ENCODE data around the gene CRIP2.

The CRIP2 gene

DNA sequence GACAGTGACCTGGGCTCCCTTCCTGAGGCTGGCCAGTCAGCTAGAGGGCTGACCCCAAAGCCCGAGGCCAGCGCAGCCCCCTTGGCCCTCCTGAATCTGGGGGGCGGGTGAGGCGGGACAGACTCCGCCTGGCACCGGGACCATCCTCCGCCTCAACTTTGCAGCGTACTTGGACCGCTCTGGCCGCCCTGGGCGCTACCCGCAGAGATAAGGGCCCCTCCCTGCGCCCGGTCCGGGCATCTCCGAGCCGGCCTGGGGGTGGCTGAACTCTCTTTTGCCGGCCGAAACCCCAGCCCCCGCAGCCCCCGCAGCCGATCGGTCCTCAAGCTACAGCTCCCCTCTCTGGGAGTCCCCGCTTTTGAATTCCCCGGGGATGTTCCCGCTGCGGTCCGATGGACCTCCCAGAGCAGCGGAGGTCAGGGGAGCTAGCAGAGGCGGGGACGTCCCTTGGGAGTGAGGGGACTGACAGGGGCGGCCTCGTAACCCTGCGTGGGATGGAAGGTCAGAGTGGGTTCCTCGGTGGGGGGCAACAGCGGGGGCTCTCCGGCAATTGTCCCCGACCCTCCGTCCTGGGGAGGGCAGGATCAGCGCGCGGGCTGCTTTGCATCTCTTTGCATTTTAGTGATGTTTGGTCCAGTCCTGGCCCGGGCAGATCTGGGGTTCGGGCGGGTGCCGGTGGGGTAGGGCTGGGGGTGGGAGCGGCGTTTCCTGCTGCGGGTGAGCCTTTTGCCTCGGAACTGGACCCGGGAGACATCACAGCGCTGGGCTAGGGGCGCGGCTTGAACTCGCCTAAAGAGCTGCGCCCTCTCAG, 11.7 kb downstream of the CRIP2 start, which contains the start of gene CRIP1:
Gene CRIP1, plus strand, starts transcription at position 724 of the 811 bp plus-strand sequence. CDS start 374 bp downstream, outside the sequence.
- no peak for DNase-seq (ENCODE audit: low spot score in 2 of 2)
- H3K36me3 Mint-ChIP-seq (ENCODE audit: insufficient read depth): peaks cover 72% of the 10 kb centered on the region
- no peaks in the 10 kb centered on the region for H3K9me3 Mint-ChIP-seq
- peaks cover 47% of the 10 kb centered on the region for H3K4me1 Mint-ChIP-seq
- H3K4me3 Mint-ChIP-seq: peak within 1 kb of the TSS; percentile 92
- no peaks in the 10 kb centered on the region for H3K27me3 Mint-ChIP-seq
- H3K27ac Mint-ChIP-seq (ENCODE audit: low read depth): peak within 1 kb of the TSS; percentile 95
- no peak for ATAC-seq (replicated peaks; ENCODE audit: extremely low read depth, poor library complexity, severe bottlenecking)

GRCh38 chr14:105486974-105487448, 12.4 kb downstream of the CRIP2 start:
- no peak for ATAC-seq (replicated peaks; ENCODE audit: extremely low read depth, poor library complexity, severe bottlenecking)
- peaks cover 69% of the 10 kb centered on the region for H3K36me3 Mint-ChIP-seq (ENCODE audit: insufficient read depth)
- no peaks in the 10 kb centered on the region for H3K9me3 Mint-ChIP-seq
- peak overlapping the region; percentile 92 for H3K4me3 Mint-ChIP-seq
- peaks cover 48% of the 10 kb centered on the region for H3K4me1 Mint-ChIP-seq
- peak overlapping the region; percentile 95 for H3K27ac Mint-ChIP-seq (ENCODE audit: low read depth)
- no peaks in the 10 kb centered on the region for H3K27me3 Mint-ChIP-seq
- DNase-seq (ENCODE audit: low spot score in 2 of 2): peak; percentile 53 to 62

DNA sequence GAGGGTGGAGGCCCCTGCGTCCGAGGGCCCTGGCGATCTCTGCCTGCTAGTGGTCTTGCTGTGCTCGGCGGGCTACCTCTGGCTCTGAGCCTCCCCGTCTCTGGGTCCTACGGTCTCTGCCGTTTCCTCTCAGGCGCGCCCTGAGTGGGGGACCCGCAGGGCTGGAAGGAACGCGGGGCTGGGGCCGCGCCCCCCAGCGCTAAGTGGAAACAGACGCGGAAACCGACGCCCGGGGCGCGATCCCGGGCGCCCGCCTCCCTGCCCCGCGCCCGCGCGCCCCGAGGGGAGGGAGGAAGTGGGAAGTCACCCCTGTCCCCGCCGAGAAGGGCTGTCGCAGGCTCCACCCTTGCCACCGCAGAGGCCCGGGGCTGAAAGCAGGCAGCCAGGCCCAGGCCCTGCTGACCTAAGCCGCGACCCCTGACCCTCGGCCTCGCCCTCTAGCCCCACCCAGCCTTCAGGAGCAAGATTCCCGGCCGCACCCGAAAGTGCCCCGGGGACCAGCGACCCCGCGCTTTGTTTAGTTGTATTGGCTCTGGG, 12.9 kb downstream of the CRIP2 start:
- peak; percentile 4 for ATAC-seq (replicated peaks; ENCODE audit: extremely low read depth, poor library complexity, severe bottlenecking)
- H3K27me3 Mint-ChIP-seq: no peaks in the 10 kb centered on the region
- H3K4me1 Mint-ChIP-seq: peaks cover 44% of the 10 kb centered on the region
- H3K4me3 Mint-ChIP-seq: peak overlapping the region; percentile 92
- peaks cover 65% of the 10 kb centered on the region for H3K36me3 Mint-ChIP-seq (ENCODE audit: insufficient read depth)
- H3K9me3 Mint-ChIP-seq: no peaks in the 10 kb centered on the region
- DNase-seq (ENCODE audit: low spot score in 2 of 2): peak; percentile 66 to 82
- peak overlapping the region; percentile 95 for H3K27ac Mint-ChIP-seq (ENCODE audit: low read depth)

DNA sequence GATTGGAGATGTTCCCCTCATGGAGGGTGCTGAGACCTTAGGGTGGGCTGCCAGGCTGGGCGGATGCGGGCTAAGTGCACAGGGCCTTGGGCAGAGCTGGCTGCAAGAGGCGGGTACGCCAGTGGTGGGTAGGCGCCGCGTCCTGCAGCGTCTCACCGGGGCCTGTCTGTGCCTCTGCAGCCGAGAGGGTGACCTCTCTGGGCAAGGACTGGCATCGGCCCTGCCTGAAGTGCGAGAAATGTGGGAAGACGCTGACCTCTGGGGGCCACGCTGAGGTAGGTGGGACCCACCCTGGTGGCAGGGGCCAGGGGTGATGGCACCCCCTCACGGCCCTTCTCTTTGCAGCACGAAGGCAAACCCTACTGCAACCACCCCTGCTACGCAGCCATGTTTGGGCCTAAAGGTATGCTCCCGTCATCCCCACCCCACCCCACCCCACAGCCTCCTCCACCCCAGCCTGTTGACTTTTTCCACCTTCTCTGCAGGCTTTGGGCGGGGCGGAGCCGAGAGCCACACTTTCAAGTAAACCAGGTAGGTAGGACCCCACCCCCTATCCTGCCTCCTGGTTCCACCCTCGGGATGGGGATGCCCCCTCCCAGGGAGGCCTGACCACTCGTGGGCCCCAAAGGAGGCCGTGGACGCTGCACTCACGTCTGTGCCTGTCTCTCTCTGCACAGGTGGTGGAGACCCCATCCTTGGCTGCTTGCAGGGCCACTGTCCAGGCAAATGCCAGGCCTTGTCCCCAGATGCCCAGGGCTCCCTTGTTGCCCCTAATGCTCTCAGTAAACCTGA, 13.6 kb downstream of the CRIP2 start:
- H3K4me3 Mint-ChIP-seq: peak overlapping the region; percentile 92
- H3K4me1 Mint-ChIP-seq: peaks cover 41% of the 10 kb centered on the region
- peak; percentile 44 to 49 for DNase-seq (ENCODE audit: low spot score in 2 of 2)
- H3K9me3 Mint-ChIP-seq: no peaks in the 10 kb centered on the region
- H3K27me3 Mint-ChIP-seq: no peaks in the 10 kb centered on the region
- peaks cover 65% of the 10 kb centered on the region for H3K36me3 Mint-ChIP-seq (ENCODE audit: insufficient read depth)
- ATAC-seq (replicated peaks; ENCODE audit: extremely low read depth, poor library complexity, severe bottlenecking): no peak
- H3K27ac Mint-ChIP-seq (ENCODE audit: low read depth): peak overlapping the region; percentile 95

GRCh38 chr14:105488781-105489541, 14.3 kb downstream of the CRIP2 start:
- DNase-seq (ENCODE audit: low spot score in 2 of 2): no peak
- Mint-ChIP-seq H3K27ac (ENCODE audit: low read depth) (peak overlapping the region; percentile 95), H3K4me1 (peaks cover 41% of the 10 kb centered on the region), H3K36me3 (ENCODE audit: insufficient read depth) (peaks cover 71% of the 10 kb centered on the region), H3K9me3 (no peaks in the 10 kb centered on the region), H3K4me3 (peak overlapping the region; percentile 92), H3K27me3 (no peaks in the 10 kb centered on the region)
- ATAC-seq (replicated peaks; ENCODE audit: extremely low read depth, poor library complexity, severe bottlenecking): no peak

GRCh38 chr14:105489542-105490266, 15.1 kb downstream of the CRIP2 start:
- peaks cover 68% of the 10 kb centered on the region for H3K36me3 Mint-ChIP-seq (ENCODE audit: insufficient read depth)
- H3K4me1 Mint-ChIP-seq: peaks cover 33% of the 10 kb centered on the region
- DNase-seq (ENCODE audit: low spot score in 2 of 2): peak; percentile 86 to 89
- H3K27ac Mint-ChIP-seq (ENCODE audit: low read depth): peak overlapping the region; percentile 95
- H3K9me3 Mint-ChIP-seq: no peaks in the 10 kb centered on the region
- peak; percentile 10 for ATAC-seq (replicated peaks; ENCODE audit: extremely low read depth, poor library complexity, severe bottlenecking)
- peak overlapping the region; percentile 92 for H3K4me3 Mint-ChIP-seq
- no peaks in the 10 kb centered on the region for H3K27me3 Mint-ChIP-seq

GRCh38 chr14:105490267-105490571, 15.6 kb downstream of the CRIP2 start:
- Mint-ChIP-seq H3K4me1 (peaks cover 30% of the 10 kb centered on the region), H3K4me3 (peak overlapping the region; percentile 92), H3K9me3 (no peaks in the 10 kb centered on the region), H3K27me3 (no peaks in the 10 kb centered on the region), H3K36me3 (ENCODE audit: insufficient read depth) (peaks cover 67% of the 10 kb centered on the region), H3K27ac (ENCODE audit: low read depth) (peak overlapping the region; percentile 95)
- DNase-seq (ENCODE audit: low spot score in 2 of 2): no peak
- ATAC-seq (replicated peaks; ENCODE audit: extremely low read depth, poor library complexity, severe bottlenecking): peak; percentile 0

GRCh38 chr14:105490572-105491365, 16.1 kb downstream of the CRIP2 start, which contains the start of gene TEDC1:
TEDC1 (plus strand) TSS chr14:105491246; CDS start chr14:105491376, 130 bp downstream.
- DNase-seq (ENCODE audit: low spot score in 2 of 2): peak; percentile 96 to 99
- no peaks in the 10 kb centered on the region for H3K27me3 Mint-ChIP-seq
- H3K4me1 Mint-ChIP-seq: peaks cover 25% of the 10 kb centered on the region
- H3K4me3 Mint-ChIP-seq: peak within 1 kb of the TSS; percentile 92
- H3K36me3 Mint-ChIP-seq (ENCODE audit: insufficient read depth): peaks cover 62% of the 10 kb centered on the region
- H3K9me3 Mint-ChIP-seq: no peaks in the 10 kb centered on the region
- ATAC-seq (replicated peaks; ENCODE audit: extremely low read depth, poor library complexity, severe bottlenecking): peak; percentile 66
- H3K27ac Mint-ChIP-seq (ENCODE audit: low read depth): peak within 1 kb of the TSS; percentile 95

- DNase-seq (ENCODE audit: low spot score in 2 of 2): peak; percentile 82 to 83
Observed at GRCh38 chr14:105491366-105491973, 16.8 kb downstream of the CRIP2 start.

DNA sequence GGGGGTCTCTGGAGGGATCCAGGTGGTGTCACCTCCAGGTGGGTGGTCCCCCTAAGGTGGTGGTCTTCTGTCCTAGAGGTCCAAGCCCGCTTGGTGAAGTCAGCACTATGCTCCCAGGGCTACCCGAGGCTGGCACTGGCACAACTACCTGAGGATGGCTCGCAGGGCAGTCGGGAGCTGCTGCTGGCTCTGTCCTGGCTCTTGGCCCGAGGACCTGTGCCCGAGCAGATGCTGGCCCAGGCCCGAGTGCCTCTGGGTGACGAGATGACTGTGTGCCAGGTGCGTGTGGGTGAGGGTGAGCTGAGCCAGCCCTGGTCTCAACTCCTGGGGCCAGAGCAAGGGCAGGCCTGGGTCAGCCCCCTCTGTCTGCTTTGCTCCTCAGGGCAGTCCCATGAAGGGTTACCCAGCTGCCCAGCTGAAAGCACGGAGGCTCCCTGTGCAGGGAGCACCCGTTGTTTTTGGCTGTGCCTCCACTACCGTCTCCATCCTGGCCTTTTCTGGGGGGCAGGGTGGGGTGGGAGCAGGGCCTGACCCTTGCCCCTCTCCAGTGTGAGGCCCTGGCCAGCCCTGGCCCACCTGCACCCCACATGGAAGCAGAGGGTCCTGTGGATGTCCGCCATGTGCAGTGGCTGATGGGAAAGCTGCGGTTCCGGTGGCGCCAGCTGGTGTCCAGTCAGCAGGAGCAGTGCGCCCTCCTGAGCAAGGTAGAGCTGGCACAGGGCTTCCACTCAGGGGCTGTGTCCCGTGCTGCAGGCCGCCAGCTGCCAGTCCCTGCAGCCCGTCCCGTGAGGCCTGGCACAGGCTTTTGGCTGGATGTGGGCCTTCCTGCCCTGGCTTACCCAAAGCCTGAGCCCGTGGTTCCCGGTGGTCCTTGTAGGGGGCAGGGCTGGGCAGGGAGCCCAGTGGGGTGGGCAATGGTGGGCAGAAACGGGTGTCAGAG, 17.7 kb downstream of the CRIP2 start:
- H3K9me3 Mint-ChIP-seq: no peaks in the 10 kb centered on the region
- H3K4me1 Mint-ChIP-seq: peaks cover 21% of the 10 kb centered on the region

More at GRCh38 chr14:105491366-105491973, 16.8 kb downstream of the CRIP2 start:
- Mint-ChIP-seq H3K27ac (ENCODE audit: low read depth) (peak overlapping the region; percentile 95), H3K27me3 (no peaks in the 10 kb centered on the region), H3K4me1 (peaks cover 21% of the 10 kb centered on the region), H3K9me3 (no peaks in the 10 kb centered on the region), H3K4me3 (peak overlapping the region; percentile 92), H3K36me3 (ENCODE audit: insufficient read depth) (peaks cover 57% of the 10 kb centered on the region)
- peak; percentile 12 for ATAC-seq (replicated peaks; ENCODE audit: extremely low read depth, poor library complexity, severe bottlenecking)

More for the DNA sequence above, 17.7 kb downstream of the CRIP2 start:
- no peak for ATAC-seq (replicated peaks; ENCODE audit: extremely low read depth, poor library complexity, severe bottlenecking)
- Mint-ChIP-seq H3K27me3 (no peaks in the 10 kb centered on the region), H3K4me3 (peak overlapping the region; percentile 92), H3K27ac (ENCODE audit: low read depth) (peak overlapping the region; percentile 95), H3K36me3 (ENCODE audit: insufficient read depth) (peaks cover 51% of the 10 kb centered on the region)
- DNase-seq (ENCODE audit: low spot score in 2 of 2): peak in 1 of 2 donors; percentile 10
